IMR-90 (cell line): ENCODE data around the gene SCN10A.

Experiments
- BHLHE40 ChIP-seq: fragments of 150-350 bp; IDR thresholded peaks from 2 replicates; pipeline ENCODE4 v1.6.1; 2016; ENCODE audit warnings: mild to moderate bottlenecking, low read depth, low read length
- CEBPB ChIP-seq: IDR thresholded peaks from 2 replicates; pipeline ENCODE4 v1.6.1; 2012; ENCODE audit warnings: low read depth, low read length, improper control_type of control experiment
- CHD1 ChIP-seq: IDR thresholded peaks from 2 replicates; pipeline ENCODE4 v1.6.1; 2012; ENCODE audit warnings: low read depth, low read length, improper control_type of control experiment
- FOS ChIP-seq: fragments of 150-350 bp; IDR thresholded peaks from 2 replicates; pipeline ENCODE4 v1.6.1; 2016; ENCODE audit warnings: low read depth, low read length
- MXI1 ChIP-seq: IDR thresholded peaks from 2 replicates; pipeline ENCODE4 v1.6.1; 2012; ENCODE audit warnings: low read depth, mild to moderate bottlenecking, low read length, moderate library complexity, borderline replicate concordance
- POLR2A ChIP-seq: IDR thresholded peaks from 2 replicates; pipeline ENCODE4 v1.6.1; 2012; ENCODE audit warnings: mild to moderate bottlenecking, low read depth, low read length
- RAD21 ChIP-seq: IDR thresholded peaks from 2 replicates; pipeline ENCODE4 v1.6.1; 2012; ENCODE audit warnings: low read length, improper control_type of control experiment
- RCOR1 ChIP-seq: IDR thresholded peaks from 2 replicates; pipeline ENCODE4 v1.6.1; 2012; ENCODE audit warnings: mild to moderate bottlenecking, low read length, improper control_type of control experiment; ENCODE audit not compliant: insufficient replicate concordance
- RFX5 ChIP-seq: IDR thresholded peaks from 2 replicates; pipeline ENCODE4 v1.8.0; 2012; ENCODE audit warnings: low read depth, mild to moderate bottlenecking, low read length, moderate library complexity
- SMC3 ChIP-seq: fragments of 150-350 bp; IDR thresholded peaks from 2 replicates; pipeline ENCODE4 v1.6.1; 2016; ENCODE audit warnings: low read depth, mild to moderate bottlenecking, antibody characterized with exemption, low read length, moderate library complexity
- USF2 ChIP-seq: fragments of 150-350 bp; IDR thresholded peaks from 2 replicates; pipeline ENCODE4 v1.6.1; 2017; ENCODE audit warnings: mild to moderate bottlenecking, antibody characterized with exemption, low read length, low read depth
- TF ChIP-seq, protein P1 (sequence below): conservative IDR thresholded peaks from 2 replicates; pipeline ENCODE4 v1.5.1; 2012; ENCODE audit warnings: mild to moderate bottlenecking, low read depth, low read length, improper control_type of control experiment
- TF ChIP-seq, protein P2 (sequence below): fragments of 150-350 bp; IDR thresholded peaks from 2 replicates; pipeline ENCODE4 v1.6.1; 2016; ENCODE audit warnings: low read depth, mild to moderate bottlenecking, low read length, moderate library complexity, borderline replicate concordance

GRCh38 chr3:38740537-38740936, 75.5 kb downstream of the SCN10A start:
- TF ChIP-seq, protein P1, sequence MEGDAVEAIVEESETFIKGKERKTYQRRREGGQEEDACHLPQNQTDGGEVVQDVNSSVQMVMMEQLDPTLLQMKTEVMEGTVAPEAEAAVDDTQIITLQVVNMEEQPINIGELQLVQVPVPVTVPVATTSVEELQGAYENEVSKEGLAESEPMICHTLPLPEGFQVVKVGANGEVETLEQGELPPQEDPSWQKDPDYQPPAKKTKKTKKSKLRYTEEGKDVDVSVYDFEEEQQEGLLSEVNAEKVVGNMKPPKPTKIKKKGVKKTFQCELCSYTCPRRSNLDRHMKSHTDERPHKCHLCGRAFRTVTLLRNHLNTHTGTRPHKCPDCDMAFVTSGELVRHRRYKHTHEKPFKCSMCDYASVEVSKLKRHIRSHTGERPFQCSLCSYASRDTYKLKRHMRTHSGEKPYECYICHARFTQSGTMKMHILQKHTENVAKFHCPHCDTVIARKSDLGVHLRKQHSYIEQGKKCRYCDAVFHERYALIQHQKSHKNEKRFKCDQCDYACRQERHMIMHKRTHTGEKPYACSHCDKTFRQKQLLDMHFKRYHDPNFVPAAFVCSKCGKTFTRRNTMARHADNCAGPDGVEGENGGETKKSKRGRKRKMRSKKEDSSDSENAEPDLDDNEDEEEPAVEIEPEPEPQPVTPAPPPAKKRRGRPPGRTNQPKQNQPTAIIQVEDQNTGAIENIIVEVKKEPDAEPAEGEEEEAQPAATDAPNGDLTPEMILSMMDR: no peak
- TF ChIP-seq POLR2A: no peak
- no peak for TF ChIP-seq BHLHE40
- TF ChIP-seq RAD21: no peak
- no peak for TF ChIP-seq CEBPB
- TF ChIP-seq SMC3: no peak
- TF ChIP-seq MXI1: no peak
- TF ChIP-seq, protein P2, sequence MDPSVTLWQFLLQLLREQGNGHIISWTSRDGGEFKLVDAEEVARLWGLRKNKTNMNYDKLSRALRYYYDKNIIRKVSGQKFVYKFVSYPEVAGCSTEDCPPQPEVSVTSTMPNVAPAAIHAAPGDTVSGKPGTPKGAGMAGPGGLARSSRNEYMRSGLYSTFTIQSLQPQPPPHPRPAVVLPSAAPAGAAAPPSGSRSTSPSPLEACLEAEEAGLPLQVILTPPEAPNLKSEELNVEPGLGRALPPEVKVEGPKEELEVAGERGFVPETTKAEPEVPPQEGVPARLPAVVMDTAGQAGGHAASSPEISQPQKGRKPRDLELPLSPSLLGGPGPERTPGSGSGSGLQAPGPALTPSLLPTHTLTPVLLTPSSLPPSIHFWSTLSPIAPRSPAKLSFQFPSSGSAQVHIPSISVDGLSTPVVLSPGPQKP: no peak
- no peak for TF ChIP-seq USF2
- no peak for TF ChIP-seq RCOR1
- no peak for TF ChIP-seq CHD1
- TF ChIP-seq FOS: no peak
- no peak for TF ChIP-seq RFX5
